GM19438 (cell line): Measurements from ENCODE around the gene AGXT2.
"Not testable (repeated sequence)": the region's sequence is repeated elsewhere in the genome, so short reads cannot be mapped to it uniquely, and the experiment has no call there.

Experiments used
- ATAC-seq: cut with Tn5 transposase; IDR thresholded peaks from one replicate; pipeline ENCODE4 v1.9.1; 2021; ENCODE audit warnings: low read depth; ENCODE audit not compliant: unreplicated experiment

Gene AGXT2

DNA sequence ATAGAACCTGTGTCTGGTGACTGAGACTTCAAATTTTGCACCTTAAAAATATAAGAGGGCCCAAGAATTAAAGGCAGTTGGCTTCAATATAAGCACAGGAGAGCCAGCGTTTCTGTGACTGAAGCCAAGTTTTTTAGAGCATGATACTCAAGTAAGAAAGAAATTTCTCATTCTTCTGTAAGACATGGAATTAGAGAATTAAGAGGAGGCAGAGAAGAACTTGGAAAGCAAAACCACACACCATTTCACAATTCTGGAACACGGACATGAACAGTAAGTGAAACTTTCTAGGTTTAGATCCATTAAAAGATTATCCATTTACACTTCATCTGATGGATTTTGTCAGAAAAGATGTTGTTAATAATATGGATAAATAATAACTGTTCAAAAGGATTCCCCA is 8.9 kb upstream of the AGXT2 start:
- no peak for ATAC-seq

DNA sequence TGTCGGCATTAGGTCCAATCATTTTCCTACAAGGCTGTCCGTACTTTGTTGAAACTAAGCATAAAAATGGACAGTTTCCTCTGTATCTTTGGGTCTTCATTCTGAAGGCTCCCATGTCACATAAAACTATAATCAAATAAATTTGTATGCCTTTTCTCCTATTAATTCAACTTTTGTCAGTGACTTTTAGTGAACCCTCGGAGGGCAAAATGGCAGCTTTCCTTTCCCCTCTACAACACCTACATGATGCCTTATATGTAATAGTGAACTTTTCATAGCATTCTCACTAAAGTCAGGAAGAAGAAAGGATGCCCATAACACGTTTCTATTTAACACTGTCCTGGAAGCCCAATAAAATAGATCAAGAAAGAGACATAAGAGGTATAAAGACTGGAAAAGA is 5.1 kb upstream of the AGXT2 start:
- no peak for ATAC-seq

DNA sequence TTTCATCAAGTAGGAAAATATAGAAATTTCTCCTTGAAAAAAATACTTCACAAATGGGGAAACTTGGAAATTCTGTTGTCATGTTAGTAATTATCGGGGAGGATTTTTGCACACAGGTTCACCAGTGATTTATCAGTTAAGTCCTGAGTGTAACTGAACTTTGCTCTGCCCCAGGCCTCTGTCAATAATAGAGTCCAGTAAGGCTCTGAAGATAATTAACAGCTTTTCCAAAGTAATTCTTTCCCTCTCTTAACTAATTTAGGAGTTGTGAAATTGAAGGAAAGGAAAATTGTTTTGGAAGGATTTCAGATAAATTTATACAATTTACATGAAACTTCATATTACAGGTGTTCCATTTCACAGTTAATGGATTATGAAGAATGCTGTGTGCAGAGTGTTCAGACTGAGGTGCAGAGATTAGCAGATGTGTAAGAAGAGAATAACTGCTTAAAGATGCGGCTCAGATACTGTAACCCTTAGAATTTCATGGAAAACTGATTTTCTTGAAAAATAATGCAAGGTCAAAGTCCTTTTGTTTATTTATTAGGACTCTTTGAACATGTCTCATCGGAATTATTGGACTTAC is 2.9 kb upstream of the AGXT2 start:
- no peak for ATAC-seq

DNA sequence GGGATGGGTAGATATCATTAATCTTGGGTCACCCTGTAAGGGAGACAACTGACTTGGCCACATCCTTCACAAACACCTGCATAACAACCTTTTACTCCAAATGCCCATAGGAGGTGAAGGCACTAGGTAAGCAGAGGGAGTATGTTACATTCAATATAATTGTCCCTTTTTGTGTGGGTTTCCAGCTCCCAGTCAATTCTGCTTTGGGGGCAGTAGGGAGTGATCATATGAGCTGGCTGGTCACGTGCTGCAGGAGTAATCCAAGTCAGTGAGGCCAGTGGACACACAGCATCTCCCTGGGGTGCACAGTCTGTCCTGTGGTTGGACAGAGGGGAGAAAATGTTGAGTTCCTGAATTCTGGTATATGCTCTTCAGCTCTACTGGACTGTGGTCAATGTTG is 1.2 kb upstream of the AGXT2 start:
- ATAC-seq = no peak

DNA sequence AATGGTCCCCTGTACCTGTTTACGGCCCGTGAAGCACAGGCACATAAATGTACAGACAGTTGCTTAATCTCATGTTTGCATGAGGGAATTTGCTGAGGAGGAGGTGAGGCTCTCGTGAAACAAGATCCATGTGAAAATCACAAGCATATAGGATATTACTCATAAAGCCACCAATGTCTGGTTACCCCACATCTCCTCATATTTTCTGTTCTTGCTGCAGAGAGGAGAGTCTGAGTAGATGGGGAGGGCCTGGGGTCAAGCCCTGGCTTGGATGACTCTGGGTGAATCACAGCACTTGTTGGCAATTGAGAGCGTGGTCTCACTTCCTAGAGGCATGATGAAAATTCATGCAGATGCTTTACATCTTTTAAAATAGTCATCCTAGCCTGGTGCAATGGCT is 975 bp downstream of the AGXT2 start:
- ATAC-seq = no peak

DNA sequence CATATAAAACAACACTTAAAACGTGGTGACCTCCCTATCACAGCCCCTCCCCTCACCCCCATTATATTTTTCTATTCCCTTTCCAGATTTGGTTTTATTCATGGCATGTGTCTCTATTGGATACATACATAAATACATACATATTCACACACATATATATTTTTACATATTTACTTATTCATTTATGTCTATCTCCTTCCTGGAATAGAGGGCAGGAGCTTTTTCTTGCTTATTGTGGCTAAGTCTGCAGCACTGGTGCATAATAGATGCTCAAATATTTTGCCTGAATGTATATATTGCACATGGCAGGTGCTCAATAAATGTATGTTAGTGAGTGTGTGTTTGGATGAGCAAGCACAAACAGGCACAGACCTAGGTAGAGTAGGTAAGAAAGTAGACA is 2.5 kb downstream of the AGXT2 start:
- no peak for ATAC-seq

DNA sequence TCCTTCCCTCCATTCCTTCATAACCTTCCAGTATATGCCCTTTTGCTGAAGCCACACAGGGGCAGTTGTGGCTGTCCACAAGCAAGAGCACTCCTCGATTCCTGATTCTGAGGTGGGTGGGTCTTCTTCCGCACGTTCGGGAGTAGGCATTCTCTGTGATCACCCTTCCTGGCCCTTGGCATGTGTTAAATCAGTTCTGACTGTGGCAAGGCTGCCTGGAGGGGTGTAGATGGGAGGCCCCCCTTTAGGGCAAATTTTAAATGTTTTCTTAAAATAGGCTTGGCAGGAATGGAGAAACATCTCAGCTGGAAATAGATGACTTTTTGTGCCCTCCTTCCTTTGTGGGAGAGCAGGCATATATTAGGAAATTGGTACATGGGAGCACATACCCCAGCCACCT is 3.1 kb downstream of the AGXT2 start:
- ATAC-seq = no peak

DNA sequence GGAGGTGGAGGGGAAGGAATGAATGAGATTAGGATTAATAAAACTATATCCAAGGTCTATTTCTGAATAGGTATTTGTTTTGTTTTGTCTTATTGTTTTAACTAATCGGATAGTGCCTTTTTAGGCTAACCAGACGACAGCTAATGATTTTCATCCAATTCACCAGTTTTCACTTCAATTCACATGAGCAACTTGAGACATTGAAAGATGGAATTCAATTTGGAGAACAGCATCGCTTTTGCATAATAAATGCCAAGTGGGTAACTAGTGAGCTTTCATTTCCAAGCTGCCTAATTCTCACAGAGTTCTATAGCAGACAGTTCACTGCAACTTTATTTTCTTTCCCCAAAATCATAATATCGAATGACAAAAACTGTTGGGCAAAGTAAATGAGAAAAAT is 5.0 kb downstream of the AGXT2 start:
- no peak for ATAC-seq

DNA sequence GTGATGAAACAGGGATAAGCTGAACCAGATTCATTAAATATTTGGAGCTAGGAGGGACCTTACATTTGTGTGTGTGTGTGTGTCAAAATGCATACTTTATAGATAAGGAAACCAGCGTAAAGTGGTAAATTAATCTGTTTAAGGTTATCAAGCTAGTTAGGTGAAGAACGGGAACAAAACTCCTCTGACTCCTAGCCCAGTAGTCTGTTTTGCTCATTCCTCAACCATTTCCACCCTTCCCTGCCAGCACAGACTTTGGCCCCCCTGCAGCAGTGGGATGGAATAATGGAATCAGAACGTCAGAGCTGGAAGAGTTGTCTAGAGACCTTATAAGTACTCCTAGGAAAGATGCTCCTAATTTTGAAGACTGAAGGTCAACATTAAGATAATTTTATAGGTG is 6.5 kb downstream of the AGXT2 start:
- ATAC-seq = no peak

DNA sequence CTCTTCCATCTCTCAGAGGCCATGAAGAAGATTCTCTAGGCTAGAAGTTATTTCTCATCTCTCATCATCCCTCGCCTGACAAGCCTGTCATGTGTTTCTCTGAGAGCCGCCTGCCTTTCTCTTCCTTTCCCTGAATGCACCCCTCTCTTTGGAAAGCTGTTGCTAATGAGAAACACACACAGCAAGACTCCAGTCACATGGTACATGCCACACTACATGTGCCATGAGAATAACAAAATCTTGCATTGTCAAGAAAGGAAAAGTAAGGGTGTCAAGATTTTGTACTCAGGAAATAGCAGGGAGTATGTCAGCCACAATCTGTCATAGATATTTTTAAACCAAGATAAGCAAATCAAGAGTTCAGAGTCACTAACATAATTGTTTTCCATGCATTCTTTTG is 8.9 kb downstream of the AGXT2 start:
- no peak for ATAC-seq

DNA sequence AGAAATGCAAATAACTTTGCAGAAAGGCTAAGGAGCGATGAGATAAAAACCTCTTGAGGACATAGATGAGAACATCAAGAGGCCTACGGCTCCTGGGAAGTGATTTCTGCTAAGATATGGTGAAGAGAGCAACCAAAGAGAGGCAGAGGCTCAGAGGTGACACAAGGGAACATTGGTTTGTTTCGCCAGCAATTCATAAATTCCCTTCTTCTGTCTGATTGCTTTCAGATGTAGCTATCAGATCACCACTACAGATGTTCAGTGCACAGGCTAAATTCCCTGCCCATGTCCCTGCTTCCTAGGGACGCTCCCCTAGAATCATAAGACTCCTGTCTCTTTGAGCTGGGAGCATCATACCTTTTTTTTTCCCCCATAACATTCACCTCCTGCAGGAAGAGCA is 11.2 kb downstream of the AGXT2 start:
- no peak for ATAC-seq

DNA sequence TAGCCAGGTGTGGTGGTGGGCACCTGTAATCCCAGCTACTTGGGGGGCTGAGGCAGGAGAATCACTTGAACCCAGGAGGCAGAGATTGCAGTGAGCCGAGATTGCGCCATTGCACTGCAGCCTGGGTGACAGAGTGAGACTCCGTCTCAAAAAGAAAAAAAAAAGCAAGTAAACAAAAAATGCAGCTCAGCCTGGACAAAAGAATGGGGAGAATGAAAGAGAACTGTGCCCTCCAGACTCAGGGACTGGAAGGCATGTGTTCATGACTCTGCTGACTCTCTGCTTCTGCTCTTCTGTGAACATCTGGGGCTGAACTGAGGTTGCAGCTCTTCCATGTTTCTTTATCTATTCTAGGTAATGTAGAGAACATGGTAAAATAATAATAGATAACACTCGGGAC is 11.8 kb downstream of the AGXT2 start:
- not testable (repeated sequence) for ATAC-seq

DNA sequence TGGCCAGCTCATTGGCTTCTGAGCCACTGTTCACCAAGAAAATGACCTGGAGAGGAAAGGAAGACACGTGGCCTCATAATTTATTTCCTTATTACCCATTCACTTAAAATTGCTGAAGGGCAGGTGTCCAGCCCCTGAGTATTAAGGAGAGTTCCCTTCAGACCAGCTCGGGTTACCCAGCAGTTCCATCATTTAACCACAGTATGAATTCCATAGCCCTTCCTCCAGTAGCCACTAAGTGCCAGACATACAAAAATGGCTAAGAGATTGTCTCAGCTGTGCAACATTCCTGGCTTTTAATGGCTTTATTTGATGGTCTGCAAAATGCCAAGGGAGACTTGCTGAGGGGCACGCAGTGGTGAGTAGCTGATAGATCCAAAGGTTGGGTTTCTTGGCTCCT is 12.5 kb downstream of the AGXT2 start:
- no peak for ATAC-seq

DNA sequence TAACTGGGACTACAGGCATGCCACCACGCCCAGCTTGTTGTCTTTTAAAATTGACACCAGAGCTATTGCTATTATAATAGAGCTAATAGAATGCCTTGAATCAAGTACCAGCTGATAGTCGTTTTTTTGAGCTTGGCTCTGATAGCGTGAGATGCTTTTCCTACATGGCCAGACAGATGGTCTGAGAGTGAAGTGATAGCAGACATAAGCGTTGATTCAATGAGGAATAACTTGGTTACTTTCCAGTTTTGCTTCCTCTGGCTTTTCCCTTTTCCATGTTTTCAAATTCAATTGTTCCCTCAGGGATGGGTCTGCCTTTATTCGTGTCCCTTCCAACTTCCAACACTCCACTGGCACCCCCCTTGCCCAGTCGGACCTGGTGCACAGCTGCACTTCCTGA is 15.4 kb downstream of the AGXT2 start:
- ATAC-seq = no peak

DNA sequence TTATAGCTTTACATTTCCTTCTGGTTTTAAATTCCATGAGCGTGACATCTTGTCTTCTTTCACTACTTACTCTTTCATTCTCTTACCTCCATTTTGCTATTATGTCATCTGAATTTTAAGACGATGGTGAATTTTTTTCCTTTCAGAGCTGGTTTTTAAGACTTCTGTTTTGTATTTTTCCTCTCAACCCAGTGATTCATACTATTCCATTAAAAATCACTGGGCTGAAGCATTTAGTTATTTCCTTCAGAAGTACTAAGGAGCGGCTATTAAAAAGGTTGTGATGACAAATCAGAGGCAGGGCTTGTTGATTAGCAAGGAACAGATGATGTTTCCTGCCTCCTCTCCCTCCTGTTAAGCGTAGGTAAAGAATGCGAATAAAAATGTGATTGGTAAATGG is 16.5 kb downstream of the AGXT2 start:
- ATAC-seq = no peak

DNA sequence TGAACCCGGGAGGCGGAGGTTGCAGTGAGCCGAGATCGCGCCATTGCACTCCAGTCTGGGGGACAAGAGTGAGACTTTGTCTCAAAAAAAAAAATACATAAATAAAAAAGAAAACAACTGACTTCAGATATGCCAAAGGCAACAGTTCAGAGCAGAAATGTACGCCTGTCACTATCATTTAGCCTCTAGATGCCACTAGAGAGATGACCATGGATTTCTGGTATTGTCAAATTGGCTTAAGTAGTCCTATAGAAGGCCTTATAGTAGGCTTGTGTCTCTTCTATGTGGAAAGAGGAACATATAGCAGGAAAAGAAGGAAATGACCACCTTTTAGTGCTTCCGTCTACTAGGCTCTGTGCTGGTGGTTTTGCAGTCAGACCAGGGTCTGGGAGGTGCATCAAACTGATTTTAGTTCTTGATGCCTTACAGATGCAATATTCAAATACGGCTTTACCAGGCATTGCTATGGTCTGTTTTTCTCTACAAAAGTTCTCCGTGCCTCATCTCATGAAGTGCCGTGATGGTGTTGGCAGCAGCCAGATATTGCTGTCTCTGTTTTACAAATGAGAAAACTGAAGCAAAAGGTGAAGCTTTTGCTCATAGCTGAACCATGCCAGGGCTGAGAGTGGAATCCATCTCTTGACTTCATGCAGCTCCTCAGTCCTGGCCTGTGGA is 17.2 kb downstream of the AGXT2 start:
- no peak for ATAC-seq

DNA sequence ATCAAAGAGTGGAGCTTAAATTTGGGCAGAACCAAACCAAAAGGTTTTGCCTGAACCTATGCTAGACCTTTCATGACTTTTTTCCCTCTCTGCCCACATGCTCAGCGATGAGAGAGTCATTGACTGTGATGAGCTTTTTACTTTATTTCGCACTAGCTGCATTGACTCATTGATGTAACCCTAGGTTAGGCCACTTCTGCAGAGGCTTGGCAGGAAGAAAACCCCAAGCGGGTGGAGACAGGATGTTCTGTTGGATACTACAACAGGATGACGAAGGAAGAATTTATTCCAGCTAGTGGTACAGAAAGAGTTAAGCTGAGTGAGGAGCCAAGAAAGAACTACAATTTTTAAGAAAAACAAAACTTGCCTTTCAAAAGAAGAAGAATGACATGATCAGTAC is 18.4 kb downstream of the AGXT2 start:
- no peak for ATAC-seq

DNA sequence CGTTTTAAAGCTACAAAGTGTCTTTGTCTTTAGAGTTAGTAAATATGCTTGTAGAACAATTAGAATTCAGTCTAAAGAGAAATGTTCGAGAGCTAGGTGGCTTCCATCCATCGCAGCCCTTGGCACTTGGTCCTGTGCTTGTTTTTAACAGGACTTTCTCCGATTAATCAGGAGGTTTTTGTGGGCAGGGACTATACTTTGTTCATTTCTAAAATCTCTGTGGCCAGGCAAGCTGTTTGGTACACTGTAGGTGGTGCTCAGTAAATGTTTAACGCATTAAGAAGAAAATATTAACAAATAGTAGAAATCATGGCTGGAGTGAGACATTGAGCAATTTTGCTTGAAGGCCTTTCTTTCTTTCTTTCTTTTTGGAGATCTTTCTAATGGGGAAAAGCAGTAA is 20.8 kb downstream of the AGXT2 start:
- no peak for ATAC-seq

DNA sequence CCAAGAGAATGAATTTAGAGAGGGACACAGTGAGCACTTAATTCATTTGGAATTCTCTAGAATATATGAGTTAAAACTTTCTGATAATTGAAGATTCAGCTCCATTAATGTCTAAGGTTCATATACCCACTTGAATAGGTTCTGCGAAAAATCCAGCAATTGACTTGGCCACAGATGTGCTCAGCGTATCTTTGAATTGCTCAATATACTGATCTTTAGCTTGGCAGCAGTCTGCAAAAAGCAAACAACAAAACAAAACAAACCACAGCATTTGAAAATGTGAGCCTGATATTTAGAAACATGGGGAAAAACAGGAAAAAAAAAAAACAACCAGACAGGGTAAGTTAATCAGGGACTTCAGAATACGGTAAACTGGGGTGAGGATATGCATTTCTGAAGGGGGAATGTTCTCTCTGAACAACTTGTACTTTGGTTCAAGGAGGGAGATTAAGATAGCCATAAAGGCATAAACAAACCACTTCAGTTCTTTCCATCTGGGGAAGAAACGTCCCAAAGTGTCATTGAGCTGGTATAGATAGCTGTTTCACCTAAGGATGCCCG is 21.4 kb downstream of the AGXT2 start:
- no peak for ATAC-seq

DNA sequence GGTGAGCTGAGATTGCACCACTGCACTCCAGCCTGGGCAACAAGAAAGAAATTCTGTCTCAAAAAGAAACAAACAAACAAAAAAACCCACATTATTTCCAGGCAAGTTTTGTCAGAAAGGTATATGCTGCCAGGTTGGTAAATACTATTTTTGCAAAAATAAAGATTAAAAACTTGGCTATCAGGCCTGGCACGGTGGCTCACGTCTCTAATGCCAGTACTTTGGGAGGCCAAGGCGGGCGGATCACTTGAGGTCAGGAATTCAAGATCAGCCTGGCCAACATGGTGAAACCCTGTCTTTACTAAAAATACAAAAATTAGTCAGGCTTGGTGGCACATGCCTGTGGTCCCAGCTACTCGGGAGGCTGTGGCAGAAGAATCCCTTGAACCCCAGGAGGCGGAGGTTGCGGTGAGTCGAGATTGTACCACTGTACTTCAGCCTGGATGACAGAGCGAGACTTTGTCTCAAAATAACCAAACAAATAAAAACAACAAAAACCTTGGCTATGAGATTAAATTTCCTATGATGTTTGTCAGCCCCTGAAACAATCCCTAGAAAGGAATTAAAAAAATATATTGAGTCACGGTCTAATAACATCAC is 22.7 kb downstream of the AGXT2 start:
- ATAC-seq = no peak

DNA sequence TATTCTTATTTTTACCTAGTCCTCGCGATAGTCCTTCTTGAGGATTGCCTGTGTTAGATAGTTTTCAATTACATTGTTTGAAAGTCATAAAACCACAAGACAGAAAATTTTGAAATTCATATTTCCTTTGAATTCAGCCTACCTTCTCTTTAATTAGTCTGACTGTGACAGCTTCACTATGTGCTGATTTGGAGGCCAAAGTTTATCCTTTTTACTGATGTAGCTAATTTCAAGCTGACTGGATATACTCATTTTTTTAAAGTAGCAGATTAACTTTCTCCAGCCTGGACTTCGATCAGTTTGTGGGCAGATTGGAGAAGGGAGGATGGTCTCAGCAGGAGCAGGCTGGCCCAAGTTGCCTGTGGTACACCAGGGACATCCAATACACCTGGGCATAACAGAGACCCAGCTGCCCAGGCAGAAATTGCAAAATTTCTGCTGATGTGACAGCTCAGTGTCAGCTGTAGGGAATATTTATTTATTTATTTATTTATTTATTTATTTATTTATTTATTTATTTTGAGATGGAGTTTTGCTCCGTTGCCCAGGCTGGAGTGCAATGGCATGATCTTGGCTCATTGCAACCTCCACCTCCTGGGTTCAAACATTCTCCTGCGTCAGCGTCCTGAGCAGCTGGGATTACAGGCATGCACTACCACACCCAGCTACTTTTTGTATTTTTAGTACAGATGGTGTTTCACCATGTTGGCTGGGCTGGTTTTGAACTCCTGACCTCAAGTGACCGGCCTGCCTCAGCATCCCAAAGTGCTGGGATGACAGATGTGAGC is 24.2 kb downstream of the AGXT2 start:
- ATAC-seq = no peak
